Bone marrow (tissue), 2 donors: ENCODE data around the gene VPS18.
A peak's percentile ranks its signal among the peaks of the same experiment; 100 is the strongest.

Experiments
- DNase-seq, 2 donors: peaks; one replicate each; lab custom pipeline; 2025; lab: John Stamatoyannopoulos, UW

The VPS18 gene

DNA sequence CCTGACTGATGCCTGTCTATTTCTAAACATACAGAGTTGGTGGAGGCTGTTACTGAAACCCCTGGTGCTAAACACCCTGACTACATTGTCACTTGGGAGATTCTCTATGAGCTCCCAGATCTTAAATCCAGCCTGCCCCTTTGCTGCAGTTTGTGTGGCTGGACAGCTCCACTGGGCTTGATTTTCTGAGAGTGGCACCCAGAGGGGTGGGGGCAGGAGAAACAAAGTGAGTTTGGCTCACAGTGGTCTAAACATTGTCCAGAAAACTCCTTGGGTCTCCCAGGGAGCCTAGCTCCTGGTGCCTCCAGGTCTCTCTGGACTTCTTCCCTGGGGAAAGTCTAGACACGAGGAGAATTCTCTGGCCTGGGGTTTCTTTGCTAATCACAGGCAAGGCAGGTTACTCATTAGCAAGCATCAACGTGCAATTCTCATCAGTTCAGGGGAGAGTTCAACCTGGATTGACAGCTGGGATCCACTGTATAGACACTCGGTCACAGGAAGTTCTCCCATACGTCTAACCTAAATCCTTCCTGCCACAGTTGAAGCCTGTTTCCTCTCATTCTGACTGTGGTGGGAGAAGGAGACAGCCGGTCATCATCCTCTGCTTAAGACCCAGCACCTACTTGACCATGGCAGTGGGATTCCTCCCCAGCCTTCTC lies 27.8 kb downstream of the VPS18 start:
- no peak for DNase-seq

DNA sequence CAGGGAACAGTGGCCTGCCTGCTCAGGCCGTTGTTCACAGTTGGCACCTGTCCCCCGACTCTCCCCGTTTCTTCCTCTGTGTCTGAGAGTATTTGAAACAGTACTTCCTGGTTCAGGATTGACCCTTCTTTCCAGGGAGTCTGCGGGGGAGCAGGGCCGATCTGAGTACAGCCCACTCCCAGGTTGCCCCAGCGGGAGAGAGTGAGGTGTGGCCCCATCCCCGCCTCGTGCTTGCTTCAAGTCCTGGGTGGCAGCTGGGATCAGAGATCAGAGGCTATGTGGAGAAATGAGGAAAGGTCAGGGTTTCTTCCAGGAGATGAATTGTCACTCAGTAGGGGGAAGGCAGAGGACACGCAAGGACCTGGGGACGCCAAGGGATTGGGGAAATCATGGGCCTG lies 28.4 kb downstream of the VPS18 start:
- DNase-seq, result no peak

DNA sequence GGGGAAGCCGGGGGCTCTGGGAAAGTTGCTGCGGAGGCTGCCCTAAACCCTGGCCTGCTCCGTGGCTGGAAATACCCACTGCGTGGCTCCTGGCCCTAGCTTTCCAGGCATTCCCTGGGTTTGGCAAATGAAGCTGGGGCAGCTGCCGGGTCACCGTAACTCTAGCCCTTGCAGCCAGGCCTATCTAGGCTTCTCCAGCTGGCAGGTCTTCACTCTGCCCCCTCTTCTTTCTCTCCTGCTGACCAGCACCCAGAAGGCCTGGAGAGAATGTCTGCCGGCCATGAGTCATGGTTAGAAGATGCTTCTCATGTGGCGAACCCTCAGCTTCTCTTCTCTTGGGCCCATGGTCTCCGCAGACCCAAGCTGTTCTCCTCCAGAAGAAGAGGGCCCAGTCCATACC lies 29.3 kb downstream of the VPS18 start:
- no peak for DNase-seq

DNA sequence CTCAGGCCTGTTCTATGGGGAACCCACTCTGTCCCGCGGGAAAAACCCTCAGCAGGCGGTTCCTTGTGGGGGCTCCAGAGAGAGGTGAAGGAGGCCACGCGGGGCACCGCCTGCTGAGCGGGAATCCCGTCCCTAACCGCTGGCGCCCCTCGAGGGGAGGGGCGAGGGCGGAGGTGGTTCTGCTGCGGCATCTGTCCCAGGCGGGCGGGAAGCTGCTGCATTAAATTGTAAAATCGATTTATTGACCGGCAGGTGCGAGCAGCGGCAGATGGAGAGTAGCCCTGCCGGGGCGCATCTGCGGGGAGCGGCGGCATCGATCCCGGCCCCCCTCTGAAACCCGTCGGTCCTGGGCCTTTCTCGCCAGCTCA lies 31.2 kb downstream of the VPS18 start:
- DNase-seq, result no peak

DNA sequence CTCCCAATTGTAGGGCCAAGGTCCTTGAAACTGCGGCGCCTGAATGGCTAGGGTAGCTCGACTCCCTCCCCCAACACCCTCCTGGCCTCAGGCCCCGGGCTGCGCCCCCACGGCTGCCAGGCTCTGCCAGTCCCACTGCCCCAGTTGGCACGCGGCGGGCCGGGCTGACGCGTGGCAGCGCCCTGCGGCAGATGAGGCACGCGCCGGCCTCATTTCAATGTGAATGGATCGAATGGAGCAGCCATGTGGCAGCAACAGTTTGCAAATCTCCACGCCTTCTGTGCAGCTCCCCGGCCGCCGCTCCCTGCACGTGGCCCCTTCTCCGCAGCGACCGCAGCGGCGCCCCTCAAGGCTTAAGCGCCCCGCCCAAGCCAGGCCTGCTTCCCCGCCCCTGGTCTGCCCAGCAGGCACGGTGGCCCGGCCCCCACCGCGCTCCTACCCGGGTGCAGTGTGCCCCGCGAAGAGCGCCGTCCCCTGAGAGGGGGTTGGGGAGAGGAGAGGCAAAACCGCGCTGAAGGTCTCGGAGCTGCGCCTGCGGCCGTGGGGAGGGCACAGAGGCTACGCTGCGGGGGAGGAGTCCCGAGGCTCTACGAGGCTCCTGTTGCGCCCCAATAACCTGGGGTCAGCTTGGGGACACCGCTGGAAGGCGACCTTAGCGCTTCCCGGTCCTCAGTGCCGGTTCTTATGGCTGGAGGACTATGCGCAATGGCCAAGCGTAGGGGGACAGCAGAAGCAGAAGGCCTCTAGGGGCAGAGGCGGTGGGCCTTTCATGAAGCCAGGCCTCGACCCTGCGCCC lies 31.8 kb downstream of the VPS18 start:
- DNase-seq, result no peak

DNA sequence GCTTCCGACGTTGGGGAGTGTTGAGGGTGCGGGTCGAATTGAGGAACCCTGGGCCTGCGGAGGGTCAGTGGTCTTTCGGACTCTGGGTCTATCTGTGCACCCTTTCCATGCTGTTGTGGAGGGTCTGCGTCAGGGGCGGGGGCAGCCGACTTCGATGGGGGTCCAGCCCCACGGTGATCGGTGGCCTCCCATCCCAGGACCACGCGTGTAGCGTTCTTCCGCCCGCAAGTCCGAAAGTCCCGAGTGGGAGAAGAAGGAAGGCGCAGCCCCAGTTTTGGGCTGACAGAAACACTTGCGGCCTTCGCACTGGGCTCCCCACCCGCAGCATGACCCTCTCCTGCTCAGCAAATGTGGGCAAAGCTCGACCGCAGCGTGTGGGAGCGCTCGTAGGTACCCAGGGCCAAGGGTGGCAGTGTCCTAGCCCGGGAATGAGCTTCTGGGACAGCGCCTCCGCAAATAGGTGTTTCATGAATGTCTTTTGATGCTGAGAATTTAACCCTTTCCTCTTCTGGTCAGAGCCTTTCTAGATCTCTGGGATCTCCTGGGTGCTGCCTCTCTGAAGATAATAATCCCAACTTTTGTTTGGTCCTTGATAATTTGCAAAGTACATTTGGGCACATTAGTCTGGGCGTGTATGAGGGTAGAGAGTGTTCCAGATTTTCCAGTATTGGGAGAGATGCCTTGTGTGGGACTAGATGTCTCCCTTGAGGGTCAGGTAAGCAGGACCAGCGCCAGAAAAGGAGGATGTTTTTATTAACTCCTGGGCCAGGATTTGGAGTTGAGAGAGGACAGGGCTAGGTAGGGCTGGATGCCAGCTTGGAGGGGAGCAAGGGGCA lies 32.6 kb downstream of the VPS18 start:
- no peak for DNase-seq

DNA sequence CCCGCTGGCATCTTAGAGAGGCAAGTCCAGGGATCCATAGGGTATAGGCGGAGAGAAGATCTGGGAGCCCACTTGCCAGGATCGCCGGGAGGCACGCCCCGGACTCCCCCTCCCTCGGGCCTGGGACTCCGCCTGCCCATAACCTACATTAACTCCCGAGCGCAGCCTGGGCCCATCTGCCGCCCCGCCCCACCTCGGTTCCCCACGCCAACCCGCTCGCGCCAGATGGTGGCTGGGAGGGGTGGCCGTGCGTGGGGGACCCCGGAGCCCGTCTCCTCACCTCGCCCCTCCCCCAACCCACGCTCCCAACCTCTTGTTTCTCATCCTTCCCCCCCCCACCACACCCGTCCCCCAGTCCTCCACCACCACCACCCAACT lies 33.2 kb downstream of the VPS18 start:
- no peak for DNase-seq

DNA sequence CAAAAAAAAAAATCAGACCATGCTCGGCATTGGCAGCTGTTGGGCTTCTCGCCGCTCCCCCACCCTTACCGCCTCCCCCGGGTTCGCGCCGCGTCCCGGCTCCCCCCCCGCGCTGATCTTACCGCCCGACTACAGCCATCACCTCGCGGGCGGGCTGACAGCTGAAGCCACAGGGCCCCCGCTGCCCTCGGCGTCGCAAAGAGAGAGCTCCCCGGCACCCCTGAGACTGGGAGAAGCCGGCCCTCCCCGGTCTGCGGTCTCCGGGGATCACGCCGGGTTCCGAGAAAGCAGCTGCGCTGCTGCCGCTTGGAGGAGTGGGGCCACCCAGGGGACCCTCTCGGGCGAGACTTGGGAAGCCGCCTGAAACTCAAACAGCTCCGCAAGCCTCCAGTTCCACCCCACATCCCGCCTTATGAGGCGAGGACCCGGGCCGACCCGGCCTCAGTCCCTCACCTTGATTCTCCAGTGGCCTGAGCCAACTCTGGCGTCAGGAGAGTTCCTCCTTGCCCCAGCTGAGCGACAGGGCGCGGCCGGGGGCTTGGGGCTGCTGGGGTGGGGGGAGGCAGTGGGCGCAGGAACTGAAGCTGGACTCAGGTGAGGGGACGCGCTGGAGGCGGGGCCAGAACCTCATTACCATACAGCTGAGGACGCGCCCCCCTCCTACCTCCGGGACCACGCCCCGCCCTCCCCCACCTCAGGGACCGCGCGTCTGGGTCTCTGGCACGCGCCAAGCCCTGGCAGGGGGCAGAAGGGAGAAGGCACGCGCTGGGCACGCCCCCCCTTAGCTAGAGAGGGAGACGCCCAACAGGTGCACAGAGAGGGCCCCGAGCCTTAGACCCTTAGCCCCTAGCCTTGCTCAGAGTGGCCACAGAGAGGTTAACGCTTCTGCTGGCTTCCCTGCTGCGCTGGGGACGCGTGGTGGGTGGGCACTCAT lies 33.9 kb downstream of the VPS18 start:
- DNase-seq, result no peak

DNA sequence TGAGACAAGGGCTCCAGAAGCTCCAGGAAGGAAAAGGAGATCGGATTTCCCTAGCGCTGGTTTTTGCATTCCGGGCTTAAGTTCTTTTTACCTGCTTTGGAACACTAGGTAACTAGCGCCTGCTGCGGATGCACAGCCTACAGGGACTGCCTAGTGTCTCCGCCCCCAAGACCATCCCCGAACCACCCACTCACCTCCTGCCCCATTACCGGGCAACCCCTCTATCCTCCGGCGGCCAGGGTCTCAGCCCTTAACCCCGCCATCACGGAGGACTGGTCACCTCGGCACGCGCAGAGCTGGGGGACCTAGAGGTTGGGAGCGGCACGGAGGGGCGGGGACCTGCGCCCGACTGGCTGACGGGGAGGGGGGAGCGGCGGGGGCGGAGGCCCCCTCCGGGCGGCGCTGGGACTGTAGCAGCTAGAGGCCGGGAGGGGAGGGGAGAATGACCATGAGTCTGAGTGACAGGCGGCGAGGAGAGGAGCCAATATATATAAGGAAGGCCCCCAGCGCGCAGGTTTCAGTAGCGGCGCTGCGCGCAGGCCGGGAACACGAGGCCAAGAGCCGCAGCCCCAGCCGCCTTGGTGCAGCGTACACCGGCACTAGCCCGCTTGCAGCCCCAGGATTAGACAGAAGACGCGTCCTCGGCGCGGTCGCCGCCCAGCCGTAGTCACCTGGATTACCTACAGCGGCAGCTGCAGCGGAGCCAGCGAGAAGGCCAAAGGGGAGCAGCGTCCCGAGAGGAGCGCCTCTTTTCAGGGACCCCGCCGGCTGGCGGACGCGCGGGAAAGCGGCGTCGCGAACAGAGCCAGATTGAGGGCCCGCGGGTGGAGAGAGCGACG lies 34.8 kb downstream of the VPS18 start, which contains the start of gene DLL4:
Gene DLL4 (plus strand): TSS at position 520 of the 839 bp plus-strand sequence. CDS start 329 bp downstream, outside the sequence.
- DNase-seq, result no peak

DNA sequence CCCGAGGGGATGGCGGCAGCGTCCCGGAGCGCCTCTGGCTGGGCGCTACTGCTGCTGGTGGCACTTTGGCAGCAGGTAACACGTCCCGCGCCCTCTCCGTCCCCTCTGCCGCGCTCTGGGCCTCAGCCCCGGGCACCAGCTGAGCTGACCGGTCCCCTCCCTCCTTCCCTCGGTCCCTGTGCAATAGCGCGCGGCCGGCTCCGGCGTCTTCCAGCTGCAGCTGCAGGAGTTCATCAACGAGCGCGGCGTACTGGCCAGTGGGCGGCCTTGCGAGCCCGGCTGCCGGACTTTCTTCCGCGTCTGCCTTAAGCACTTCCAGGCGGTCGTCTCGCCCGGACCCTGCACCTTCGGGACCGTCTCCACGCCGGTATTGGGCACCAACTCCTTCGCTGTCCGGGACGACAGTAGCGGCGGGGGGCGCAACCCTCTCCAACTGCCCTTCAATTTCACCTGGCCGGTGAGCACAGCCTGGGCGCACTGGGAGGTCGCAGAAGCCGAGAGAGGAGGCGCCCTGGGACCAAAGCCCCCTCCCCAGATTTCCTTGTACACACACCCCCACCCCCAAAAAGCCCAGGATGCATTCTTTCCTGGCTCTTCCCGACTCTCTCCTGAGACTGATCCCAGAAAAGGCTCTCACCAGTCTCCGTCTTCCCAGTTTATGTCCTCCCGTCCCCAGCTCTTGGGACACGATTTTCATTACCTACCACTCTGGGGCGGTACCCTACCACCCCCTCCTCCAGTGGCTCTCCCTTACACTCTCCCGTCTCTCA lies 35.6 kb downstream of the VPS18 start:
- DNase-seq, result peak in 1 of 2 donors; percentile 26

DNA sequence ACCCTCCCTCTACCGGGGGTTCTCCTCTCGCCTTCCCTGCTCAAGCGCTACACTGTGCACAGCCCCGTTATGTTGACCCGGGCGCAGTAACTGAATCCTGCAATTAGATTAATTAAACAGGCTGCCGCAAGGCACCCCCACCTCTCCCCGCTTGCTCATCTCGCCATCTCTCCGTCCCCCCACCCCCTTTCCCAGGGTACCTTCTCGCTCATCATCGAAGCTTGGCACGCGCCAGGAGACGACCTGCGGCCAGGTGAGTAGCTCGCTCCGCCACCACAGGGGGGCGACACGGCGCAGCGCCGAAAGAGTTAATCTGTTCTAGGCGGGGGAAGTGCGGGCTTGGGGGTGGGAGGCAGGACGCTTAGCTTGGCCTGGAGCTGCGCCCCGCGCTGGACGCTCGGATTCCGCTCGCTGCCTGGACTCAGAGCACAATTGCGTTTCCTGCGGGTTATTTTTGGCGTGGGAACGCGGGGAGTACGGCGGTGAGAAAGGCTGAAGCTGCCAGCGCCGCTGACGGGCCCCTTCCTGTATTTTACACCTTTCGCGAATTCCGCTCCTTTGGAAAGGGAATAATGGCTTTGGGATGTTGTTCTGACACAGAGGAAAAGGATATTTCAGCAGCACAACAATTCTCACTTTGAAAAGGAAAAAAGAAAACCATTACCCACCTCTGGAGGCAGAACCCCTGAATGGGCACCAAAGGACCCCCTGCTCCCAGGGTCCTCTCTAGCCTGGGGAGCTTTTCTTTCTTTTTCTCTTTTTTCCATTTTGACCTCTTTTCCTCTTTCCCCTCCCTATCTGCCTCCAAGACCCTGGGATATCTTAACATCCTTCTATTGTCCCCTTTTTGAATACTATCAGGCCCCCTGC lies 36.4 kb downstream of the VPS18 start:
- no peak for DNase-seq

DNA sequence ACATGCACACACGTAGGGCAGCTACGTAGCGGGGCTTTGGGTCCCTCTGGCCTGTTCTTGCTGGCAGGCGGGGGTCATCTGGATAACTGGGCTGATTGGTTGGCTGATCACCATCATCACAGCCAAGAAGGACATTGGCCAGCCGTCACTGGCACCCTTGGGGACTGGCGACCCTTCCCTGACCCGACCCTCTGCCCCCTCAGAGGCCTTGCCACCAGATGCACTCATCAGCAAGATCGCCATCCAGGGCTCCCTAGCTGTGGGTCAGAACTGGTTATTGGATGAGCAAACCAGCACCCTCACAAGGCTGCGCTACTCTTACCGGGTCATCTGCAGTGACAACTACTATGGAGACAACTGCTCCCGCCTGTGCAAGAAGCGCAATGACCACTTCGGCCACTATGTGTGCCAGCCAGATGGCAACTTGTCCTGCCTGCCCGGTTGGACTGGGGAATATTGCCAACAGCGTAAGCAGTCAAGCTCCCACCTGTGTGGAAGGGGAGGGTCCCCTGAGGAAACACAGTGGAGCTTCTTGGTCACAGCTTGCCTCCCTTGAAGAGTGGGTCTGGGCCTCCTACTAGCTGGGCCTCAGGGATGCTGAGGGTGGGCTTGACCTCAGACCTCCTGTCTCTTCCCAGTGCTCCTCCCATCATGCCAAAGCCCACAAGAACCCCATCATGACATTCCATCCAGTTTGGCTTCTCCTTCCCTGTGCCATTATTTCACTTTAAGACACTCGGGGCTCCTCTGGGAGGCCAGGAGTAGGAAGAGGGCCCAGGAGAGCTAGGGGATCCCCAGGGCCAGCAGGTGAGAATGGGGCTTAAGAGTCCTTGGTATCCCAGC lies 37.3 kb downstream of the VPS18 start:
- DNase-seq, result no peak

DNA sequence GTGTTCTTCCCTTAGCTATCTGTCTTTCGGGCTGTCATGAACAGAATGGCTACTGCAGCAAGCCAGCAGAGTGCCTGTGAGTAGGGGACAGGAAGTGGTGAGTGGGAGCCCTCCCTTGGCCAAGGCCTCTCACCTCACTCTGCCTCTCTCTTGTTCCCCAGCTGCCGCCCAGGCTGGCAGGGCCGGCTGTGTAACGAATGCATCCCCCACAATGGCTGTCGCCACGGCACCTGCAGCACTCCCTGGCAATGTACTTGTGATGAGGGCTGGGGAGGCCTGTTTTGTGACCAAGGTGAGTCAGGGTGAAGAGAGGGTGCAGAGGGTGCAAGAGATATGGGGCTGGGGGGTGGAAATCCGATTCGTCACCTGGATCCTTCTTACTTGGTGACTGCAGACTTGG lies 37.9 kb downstream of the VPS18 start:
- peak in 1 of 2 donors; percentile 33 for DNase-seq

DNA sequence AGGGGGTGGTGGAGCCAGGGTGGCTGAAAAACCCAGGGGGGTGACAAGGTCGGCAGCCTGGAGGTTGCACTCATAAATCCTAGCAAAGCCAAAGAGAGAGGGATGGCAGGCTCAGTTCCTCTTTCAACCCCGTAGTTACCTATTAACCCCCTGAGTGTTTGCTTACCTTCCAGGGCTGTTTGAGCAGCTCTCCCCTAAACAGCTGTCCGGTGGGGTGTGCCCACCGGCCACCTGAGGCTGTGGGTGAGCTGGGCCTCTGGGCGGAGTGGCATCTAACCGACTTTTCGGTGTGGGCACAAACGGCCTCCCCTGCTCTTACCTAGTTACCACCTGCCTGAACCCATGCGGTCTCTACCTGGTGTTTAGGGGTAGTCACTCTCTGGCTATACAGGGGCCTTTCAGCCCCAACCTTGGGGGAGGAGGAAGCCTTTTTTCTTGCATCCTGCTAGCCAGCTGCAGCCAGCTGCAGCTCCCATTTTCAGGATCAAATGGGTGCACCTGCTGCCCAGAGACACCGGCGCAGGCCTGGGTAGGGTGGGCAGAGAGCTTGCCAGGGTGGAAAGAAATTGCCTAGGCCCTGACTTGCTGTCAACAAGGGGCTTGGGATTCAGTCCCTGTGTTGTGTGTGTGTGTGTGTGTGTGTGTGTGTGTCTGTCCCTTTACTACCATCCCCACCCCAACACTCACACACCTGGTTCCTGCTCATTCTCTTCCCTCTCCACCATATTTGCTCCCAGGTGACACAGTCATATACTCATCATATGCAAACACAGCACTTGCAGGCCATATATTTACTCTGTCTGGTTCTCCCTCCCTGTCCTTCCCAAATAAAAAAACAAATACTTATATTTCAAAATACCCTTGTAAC lies 38.6 kb downstream of the VPS18 start:
- no peak for DNase-seq

DNA sequence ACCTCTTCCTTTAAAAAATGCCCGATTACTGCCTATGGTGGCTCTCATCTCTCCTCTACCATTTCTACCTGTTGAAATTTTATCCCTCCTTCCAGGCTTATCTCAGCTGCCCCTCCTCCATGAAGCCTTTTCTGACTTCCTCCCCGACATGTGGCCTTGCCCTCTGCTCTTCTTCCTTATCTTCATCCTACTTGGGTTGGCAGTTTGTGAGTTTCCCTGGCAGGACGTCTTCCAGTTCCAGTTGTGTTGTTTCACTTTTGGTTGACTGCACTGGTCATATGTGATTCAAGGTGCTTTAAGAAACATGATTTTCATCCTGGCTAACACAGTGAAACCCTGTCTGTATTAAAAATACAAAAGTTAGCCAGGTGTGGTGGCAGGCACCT lies 39.3 kb downstream of the VPS18 start:
- DNase-seq, result no peak

DNA sequence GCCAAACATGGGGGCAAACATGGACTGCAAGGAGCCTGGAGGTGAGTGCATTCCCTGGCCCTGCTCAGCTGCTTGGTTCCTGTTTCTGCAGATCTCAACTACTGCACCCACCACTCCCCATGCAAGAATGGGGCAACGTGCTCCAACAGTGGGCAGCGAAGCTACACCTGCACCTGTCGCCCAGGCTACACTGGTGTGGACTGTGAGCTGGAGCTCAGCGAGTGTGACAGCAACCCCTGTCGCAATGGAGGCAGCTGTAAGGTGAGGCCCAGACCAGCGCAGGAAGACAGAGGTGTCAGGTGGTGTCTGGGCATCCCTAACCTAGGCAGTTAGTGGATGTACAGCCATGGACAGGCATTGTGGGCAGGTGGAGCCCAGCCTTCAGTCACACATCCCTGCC lies 40.2 kb downstream of the VPS18 start:
- DNase-seq, result no peak

DNA sequence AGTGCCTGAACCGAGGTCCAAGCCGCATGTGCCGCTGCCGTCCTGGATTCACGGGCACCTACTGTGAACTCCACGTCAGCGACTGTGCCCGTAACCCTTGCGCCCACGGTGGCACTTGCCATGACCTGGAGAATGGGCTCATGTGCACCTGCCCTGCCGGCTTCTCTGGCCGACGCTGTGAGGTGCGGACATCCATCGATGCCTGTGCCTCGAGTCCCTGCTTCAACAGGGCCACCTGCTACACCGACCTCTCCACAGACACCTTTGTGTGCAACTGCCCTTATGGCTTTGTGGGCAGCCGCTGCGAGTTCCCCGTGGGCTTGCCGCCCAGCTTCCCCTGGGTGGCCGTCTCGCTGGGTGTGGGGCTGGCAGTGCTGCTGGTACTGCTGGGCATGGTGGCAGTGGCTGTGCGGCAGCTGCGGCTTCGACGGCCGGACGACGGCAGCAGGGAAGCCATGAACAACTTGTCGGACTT lies 42.0 kb downstream of the VPS18 start:
- DNase-seq, result no peak
